Ishikawa (cell line): ENCODE results near the gene TIMM44.

Experiments
- CEBPB ChIP-seq: IDR thresholded peaks from 2 replicates; pipeline ENCODE4 v1.6.1; 2012
- CREB1 ChIP-seq: IDR thresholded peaks from 2 replicates; pipeline ENCODE4 v1.6.1; 2012; ENCODE audit warnings: low read depth
- EGR1 ChIP-seq: IDR thresholded peaks from 2 replicates; pipeline ENCODE4 v1.6.1; 2012
- EP300 ChIP-seq: IDR thresholded peaks from 2 replicates; pipeline ENCODE4 v1.6.1; 2012; ENCODE audit warnings: borderline replicate concordance
- FOXM1 ChIP-seq: IDR thresholded peaks from 2 replicates; pipeline ENCODE4 v1.6.1; 2012; ENCODE audit warnings: low read depth, borderline replicate concordance
- NFIC ChIP-seq: IDR thresholded peaks from 2 replicates; pipeline ENCODE4 v1.6.1; 2012
- RAD21 ChIP-seq: IDR thresholded peaks from 2 replicates; pipeline ENCODE4 v1.6.1; 2012; ENCODE audit warnings: low read depth
- TAF1 ChIP-seq: IDR thresholded peaks from 2 replicates; pipeline ENCODE4 v1.6.1; 2012; ENCODE audit warnings: low read depth, mild to moderate bottlenecking
- TCF12 ChIP-seq: IDR thresholded peaks from 2 replicates; pipeline ENCODE4 v1.6.1; 2012; ENCODE audit warnings: low read depth
- TEAD4 ChIP-seq: IDR thresholded peaks from 2 replicates; pipeline ENCODE4 v1.6.1; 2012
- YY1 ChIP-seq: IDR thresholded peaks from 2 replicates; pipeline ENCODE4 v1.6.1; 2012; ENCODE audit warnings: low read depth
- ZBTB7A ChIP-seq: IDR thresholded peaks from 2 replicates; pipeline ENCODE4 v1.6.1; 2012; ENCODE audit warnings: low read depth
- TF ChIP-seq, protein P1 (sequence below): IDR thresholded peaks from 2 replicates; pipeline ENCODE4 v1.6.1; 2012
- TF ChIP-seq, protein P2 (sequence below): IDR thresholded peaks from 2 replicates; pipeline ENCODE4 v1.6.1; 2012; ENCODE audit warnings: low read depth, mild to moderate bottlenecking
- TF ChIP-seq, protein P3 (sequence below): IDR thresholded peaks from 2 replicates; pipeline ENCODE4 v1.6.1; 2012

The TIMM44 gene

DNA sequence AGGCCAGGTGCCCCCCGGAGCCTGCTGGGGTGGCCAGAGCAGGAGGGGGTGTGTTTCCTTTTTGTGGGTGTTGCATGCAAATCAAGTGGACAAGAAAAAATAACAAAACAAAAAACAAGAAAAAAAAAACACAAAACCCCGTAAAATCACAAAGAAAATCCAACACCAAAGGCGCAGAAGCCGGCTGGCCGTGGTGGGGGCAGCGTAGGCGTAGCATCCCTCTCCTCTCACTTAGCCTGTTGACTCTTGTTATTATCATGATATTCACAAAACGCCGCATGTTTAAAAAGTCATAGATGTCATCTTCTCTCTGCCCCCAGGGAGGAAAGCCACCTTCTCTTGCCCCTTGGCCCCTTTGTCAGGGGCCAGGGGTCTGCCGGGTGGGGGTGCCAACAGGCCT, 29.8 kb downstream of the TIMM44 start:
- no peak for TF ChIP-seq TAF1
- no peak for TF ChIP-seq CEBPB
- TF ChIP-seq, protein P1, sequence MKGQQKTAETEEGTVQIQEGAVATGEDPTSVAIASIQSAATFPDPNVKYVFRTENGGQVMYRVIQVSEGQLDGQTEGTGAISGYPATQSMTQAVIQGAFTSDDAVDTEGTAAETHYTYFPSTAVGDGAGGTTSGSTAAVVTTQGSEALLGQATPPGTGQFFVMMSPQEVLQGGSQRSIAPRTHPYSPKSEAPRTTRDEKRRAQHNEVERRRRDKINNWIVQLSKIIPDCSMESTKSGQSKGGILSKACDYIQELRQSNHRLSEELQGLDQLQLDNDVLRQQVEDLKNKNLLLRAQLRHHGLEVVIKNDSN: no peak
- TF ChIP-seq YY1: no peak
- TF ChIP-seq EP300: no peak
- TF ChIP-seq ZBTB7A: no peak; the same call in 1 of the 2 replicates

DNA sequence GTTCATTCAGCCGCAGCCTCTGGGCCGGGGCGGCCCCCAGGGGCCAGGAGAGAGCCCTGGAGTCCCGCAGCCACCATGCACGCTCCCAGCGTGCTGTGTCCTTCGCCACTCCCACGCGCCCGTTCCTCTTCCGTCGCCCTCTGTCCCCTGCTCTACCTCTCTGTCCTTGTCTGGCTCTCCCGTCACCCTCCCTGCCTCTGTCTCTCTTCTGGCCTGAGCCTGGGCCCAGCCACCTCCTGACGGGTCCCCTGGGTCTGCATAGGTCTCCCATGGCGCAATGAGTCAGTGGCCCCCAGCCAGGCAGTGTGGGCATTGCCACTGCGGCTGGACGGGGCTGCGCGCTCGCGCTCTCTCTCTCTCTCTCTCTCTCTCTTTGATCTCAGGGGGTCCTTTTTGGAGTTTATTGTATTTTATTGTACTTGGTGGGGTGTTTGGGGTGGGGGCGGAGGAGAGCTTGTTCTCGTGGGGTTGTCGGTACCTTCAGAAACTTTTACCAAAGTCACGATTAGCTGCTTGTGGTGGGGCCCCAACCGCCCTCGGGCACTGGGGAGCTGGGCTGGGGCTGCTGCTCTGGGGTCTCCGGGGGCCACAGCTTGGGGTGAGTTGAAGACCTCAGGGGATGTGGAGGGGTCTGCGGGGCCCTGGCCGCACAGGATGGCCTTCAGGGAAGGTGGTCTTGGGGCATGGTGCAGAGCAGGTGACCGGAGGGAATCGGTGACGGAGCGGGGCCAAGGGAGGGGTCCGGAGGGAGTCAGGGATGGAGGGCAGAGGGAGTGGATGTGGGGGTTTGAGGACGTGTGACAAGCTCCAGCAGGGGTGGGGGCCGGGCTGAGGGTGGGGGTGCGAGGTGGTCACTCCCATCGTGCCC, 30.5 kb downstream of the TIMM44 start:
- TF ChIP-seq FOXM1: no peak
- TF ChIP-seq RAD21: no peak
- TF ChIP-seq TAF1: no peak
- no peak for TF ChIP-seq CREB1
- TF ChIP-seq TCF12: no peak
- no peak for TF ChIP-seq NFIC
- TF ChIP-seq CEBPB: no peak
- TF ChIP-seq, protein P2, sequence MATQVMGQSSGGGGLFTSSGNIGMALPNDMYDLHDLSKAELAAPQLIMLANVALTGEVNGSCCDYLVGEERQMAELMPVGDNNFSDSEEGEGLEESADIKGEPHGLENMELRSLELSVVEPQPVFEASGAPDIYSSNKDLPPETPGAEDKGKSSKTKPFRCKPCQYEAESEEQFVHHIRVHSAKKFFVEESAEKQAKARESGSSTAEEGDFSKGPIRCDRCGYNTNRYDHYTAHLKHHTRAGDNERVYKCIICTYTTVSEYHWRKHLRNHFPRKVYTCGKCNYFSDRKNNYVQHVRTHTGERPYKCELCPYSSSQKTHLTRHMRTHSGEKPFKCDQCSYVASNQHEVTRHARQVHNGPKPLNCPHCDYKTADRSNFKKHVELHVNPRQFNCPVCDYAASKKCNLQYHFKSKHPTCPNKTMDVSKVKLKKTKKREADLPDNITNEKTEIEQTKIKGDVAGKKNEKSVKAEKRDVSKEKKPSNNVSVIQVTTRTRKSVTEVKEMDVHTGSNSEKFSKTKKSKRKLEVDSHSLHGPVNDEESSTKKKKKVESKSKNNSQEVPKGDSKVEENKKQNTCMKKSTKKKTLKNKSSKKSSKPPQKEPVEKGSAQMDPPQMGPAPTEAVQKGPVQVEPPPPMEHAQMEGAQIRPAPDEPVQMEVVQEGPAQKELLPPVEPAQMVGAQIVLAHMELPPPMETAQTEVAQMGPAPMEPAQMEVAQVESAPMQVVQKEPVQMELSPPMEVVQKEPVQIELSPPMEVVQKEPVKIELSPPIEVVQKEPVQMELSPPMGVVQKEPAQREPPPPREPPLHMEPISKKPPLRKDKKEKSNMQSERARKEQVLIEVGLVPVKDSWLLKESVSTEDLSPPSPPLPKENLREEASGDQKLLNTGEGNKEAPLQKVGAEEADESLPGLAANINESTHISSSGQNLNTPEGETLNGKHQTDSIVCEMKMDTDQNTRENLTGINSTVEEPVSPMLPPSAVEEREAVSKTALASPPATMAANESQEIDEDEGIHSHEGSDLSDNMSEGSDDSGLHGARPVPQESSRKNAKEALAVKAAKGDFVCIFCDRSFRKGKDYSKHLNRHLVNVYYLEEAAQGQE: no peak
- TF ChIP-seq TEAD4: no peak
- no peak for TF ChIP-seq YY1
- TF ChIP-seq EGR1: no peak
- TF ChIP-seq, protein P3, sequence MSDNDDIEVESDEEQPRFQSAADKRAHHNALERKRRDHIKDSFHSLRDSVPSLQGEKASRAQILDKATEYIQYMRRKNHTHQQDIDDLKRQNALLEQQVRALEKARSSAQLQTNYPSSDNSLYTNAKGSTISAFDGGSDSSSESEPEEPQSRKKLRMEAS: no peak
- TF ChIP-seq EP300: no peak
- TF ChIP-seq, protein P1: no peak
- TF ChIP-seq ZBTB7A: no peak; the same call in 1 of the 2 replicates

DNA sequence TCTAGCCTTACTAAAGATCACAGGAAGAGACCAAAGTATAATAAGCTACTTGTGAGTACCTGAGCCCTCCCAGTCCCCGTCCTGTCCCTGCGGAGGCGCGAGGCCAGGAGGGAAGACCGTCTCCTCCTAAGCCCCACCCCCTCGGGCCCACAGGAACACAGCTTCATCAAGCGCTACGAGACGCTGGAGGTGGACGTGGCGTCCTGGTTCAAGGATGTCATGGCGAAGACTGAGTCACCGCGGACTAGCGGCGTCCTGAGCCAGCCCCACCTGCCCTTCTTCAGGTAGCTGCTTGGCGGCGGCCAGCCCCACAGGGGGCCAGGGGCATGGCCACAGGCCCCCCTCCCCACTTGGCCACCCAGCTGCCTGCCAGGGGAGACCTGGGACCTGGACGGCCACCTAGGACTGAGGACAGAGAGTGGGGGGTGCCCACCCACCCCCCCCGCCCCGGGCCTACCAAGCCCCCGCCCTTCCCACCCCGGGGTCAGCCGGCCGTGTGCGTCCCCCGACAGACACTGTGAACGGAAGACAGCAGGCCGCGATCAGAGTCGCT, 31.2 kb downstream of the TIMM44 start:
- TF ChIP-seq FOXM1 (no peak), YY1 (no peak), TAF1 (no peak), ZBTB7A (no peak), CEBPB (no peak), TEAD4 (no peak), TCF12 (no peak)
- TF ChIP-seq, protein P1: no peak

DNA sequence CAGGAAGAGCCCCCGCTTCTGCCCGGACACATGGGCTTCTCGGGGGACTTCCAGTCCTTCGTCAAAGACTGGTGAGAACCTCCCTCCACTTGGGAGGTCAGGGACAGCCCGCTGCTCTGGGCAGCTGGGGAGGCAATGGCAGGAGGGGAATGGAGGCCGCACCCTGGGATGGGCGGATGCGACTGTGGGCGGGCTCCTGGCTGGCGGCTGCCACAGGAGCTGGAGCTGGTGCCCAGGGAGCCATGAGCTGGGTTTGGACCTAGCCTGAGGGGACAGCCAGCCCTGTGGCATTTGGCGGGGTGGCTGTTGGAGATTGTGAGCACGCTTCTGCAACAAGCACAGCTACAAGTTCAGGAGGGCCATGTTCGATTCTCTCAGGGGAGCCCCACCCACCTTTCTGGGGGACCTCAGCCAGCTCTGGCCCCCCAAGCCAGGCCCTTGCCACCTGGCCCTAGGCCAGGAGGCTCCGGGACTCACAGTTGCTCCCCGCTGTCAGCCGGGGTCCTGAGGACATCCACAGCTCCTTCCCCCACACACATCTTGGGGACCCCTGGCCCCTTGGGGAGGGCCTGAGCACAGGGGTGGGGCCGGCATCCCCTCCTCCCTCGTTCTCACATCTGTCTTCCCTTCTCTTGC, 31.8 kb downstream of the TIMM44 start:
- TF ChIP-seq YY1 (no peak), EGR1 (no peak), ZBTB7A (no peak), EP300 (no peak), CEBPB (no peak), RAD21 (no peak), FOXM1 (no peak), CREB1 (no peak), TAF1 (no peak), TEAD4 (no peak), TCF12 (no peak), NFIC (no peak)
- TF ChIP-seq, protein P1: no peak
- TF ChIP-seq, protein P2: no peak
- TF ChIP-seq, protein P3: no peak
